HG03039 (cell line): Measurements from ENCODE around the gene ALS2.
"Not testable (repeated sequence)": the region's sequence is repeated elsewhere in the genome, so short reads cannot be mapped to it uniquely, and the experiment has no call there.

Experiments used
- ATAC-seq: cut with Tn5 transposase; IDR thresholded peaks from one replicate; pipeline ENCODE4 v1.9.1; 2021; ENCODE audit warnings: mild to moderate bottlenecking, moderate library complexity; ENCODE audit not compliant: unreplicated experiment

The ALS2 gene

GRCh38 chr2:201780674-201781493 is at the start of gene ALS2:
ALS2 (minus strand) TSS chr2:201780933; CDS start chr2:201768885, 12,048 bp downstream.
- ATAC-seq = peak; percentile 96

GRCh38 chr2:201828220-201828619 is 47.5 kb upstream of the ALS2 start:
- no peak for ATAC-seq

GRCh38 chr2:201827621-201828020 is 46.9 kb upstream of the ALS2 start:
- ATAC-seq = no peak

GRCh38 chr2:201824212-201824611 is 43.5 kb upstream of the ALS2 start:
- no peak for ATAC-seq

- ATAC-seq = no peak
These were observed 40.3 kb upstream of the ALS2 start for GRCh38 chr2:201821080-201821479.

GRCh38 chr2:201820383-201821007 is 39.8 kb upstream of the ALS2 start:
- no peak for ATAC-seq

GRCh38 chr2:201816657-201817575 is 36.2 kb upstream of the ALS2 start:
- ATAC-seq = no peak

- ATAC-seq = no peak
These were observed 33.4 kb upstream of the ALS2 start for GRCh38 chr2:201813996-201814760.

- not testable (repeated sequence) for ATAC-seq
These were observed 29.9 kb upstream of the ALS2 start for GRCh38 chr2:201810604-201811003.

GRCh38 chr2:201809633-201810032 is 28.9 kb upstream of the ALS2 start:
- no peak for ATAC-seq

GRCh38 chr2:201808027-201808426 is 27.3 kb upstream of the ALS2 start:
- ATAC-seq = no peak

GRCh38 chr2:201807452-201807999 is 26.8 kb upstream of the ALS2 start:
- no peak for ATAC-seq

GRCh38 chr2:201806442-201807170 is 25.9 kb upstream of the ALS2 start, which contains the start of gene CDK15:
CDK15 (plus strand) TSS chr2:201806537; CDS start chr2:201806665, 128 bp downstream.
- ATAC-seq = no peak

GRCh38 chr2:201798914-201799285 is 18.2 kb upstream of the ALS2 start:
- ATAC-seq = not testable (repeated sequence)

GRCh38 chr2:201798252-201798913 is 17.6 kb upstream of the ALS2 start:
- ATAC-seq = no peak

- no peak for ATAC-seq
These were observed 16.6 kb upstream of the ALS2 start for GRCh38 chr2:201797175-201797840.

- no peak for ATAC-seq
These were observed 15.7 kb upstream of the ALS2 start for GRCh38 chr2:201796478-201796865.
